A673 (cell line): ENCODE data around the gene TBC1D5.
"Not testable (repeated sequence)": the region's sequence is repeated elsewhere in the genome, so short reads cannot be mapped to it uniquely, and the experiment has no call there.

Experiments
- CTCF ChIP-seq: fragments of 300-800, 200-600 bp; sonication (generic); conservative IDR thresholded peaks from 2 replicates; pipeline ENCODE4 v1.5.1; 2017; ENCODE audit warnings: low read depth, mild to moderate bottlenecking, antibody characterized with exemption, low read length, moderate library complexity, mixed read lengths
- EZH2 ChIP-seq: fragments of 200-600 bp; sonication (generic); IDR thresholded peaks from 2 replicates; pipeline ENCODE4 v1.6.1; 2017; ENCODE audit warnings: borderline replicate concordance, low read depth, mild to moderate bottlenecking, mixed read lengths, antibody characterized with exemption, low read length; ENCODE audit not compliant: poor library complexity, severe bottlenecking

DNA sequence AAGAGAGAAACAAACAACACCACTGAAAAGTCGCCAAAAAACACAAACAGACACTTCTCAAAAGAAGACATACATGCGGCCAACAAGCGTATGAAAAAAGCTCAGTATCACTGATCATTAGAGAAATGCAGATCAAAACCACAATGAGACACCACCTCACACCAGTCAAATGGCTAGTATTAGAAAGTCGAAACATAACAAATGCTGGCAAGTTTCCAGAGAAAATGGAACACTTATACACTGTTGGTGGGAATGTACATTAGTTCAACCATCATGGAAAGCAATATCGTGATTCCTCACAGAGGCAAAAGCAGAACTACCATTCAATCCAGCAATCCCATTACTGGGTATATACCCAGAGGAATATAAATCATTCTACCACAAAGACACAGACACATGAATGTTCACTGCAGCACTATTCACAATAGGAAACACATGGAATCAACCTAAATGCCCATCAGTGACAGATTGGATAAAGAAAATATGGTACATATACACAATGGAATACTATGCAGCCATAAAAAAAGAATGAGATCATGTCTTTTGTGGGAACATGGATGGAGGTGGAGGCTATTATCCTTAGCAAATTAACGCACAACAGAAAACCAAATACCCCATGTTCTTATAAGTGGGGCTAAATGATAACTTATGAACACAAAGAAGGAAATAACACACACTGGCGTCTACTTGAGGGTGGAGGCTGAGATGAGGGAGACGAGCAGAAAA, 93.6 kb downstream of the TBC1D5 start:
- TF ChIP-seq EZH2, CTCF: not testable (repeated sequence)
